Astrocyte of the spinal cord (primary cell): ENCODE measurements around the gene LZTS2.

ENCODE experiments used
- DNase-seq: peaks from one replicate; pipeline ENCODE4 v3.0.0; 2011; ENCODE audit warnings: low read depth, low spot score
- H3K4me3 ChIP-seq: 2 replicates; pipeline ENCODE4 v1.5.1; 2011; ENCODE audit warnings: low read depth, mild to moderate bottlenecking, low read length, moderate library complexity
- CTCF ChIP-seq: IDR thresholded peaks from 2 replicates; pipeline ENCODE4 v1.5.1; 2012; ENCODE audit warnings: low read depth, mild to moderate bottlenecking, low read length, inconsistent platforms
- in situ Hi-C: cut with HindIII; loops from 2 replicates; pipeline ENCODE4 v1.10.0; 2017; ENCODE audit warnings: low sequenced_read_pairs

LZTS2 gene

GRCh38 chr10:100984672-100985177 is 14.9 kb upstream of the LZTS2 start:
- no peak for TF ChIP-seq CTCF
- in situ Hi-C loops: no loop called here
- H3K4me3 ChIP-seq: no peak overlapping the region
- DNase-seq: no peak

GRCh38 chr10:100985336-100985735 is 14.3 kb upstream of the LZTS2 start:
- H3K4me3 ChIP-seq: no peak overlapping the region
- in situ Hi-C loops: no loop called here
- no peak for TF ChIP-seq CTCF
- DNase-seq: no peak

- in situ Hi-C loops: no loop called here
- peak overlapping the region; percentile 96 for H3K4me3 ChIP-seq
- no peak for DNase-seq
- TF ChIP-seq CTCF: no peak
Observed at GRCh38 chr10:100986623-100986951, 13.0 kb upstream of the LZTS2 start.

GRCh38 chr10:100986952-100987684 is 12.5 kb upstream of the LZTS2 start, which contains the start of the genes MRPL43 and TWNK:
Gene MRPL43 (minus strand): TSS chr10:100987497. CDS start chr10:100987443, 54 bp downstream.
Gene TWNK (plus strand): TSS chr10:100987543. CDS start chr10:100988211, 668 bp downstream.
- no peak for TF ChIP-seq CTCF
- peak; percentile 73 for DNase-seq
- peak within 1 kb of the TSS; percentile 96 for H3K4me3 ChIP-seq
- in situ Hi-C loops: no loop called here

GRCh38 chr10:100987685-100988049 is 11.9 kb upstream of the LZTS2 start:
- TF ChIP-seq CTCF: no peak
- peak overlapping the region; percentile 96 for H3K4me3 ChIP-seq
- no peak for DNase-seq
- in situ Hi-C loops: no loop called here

- peak overlapping the region; percentile 96 for H3K4me3 ChIP-seq
- DNase-seq: no peak
- in situ Hi-C loops: no loop called here
Observed at GRCh38 chr10:100988166-100988565, 11.4 kb upstream of the LZTS2 start.

More at GRCh38 chr10:100988166-100988565, 11.4 kb upstream of the LZTS2 start:
- TF ChIP-seq CTCF: no peak
